Hindlimb muscle (tissue), 1 donor: ENCODE measurements around the gene HCK. TPM values are rescaled to one million over a fixed set of nuclear protein-coding genes. Genes with fewer than 3 reads are reported as not detected.
"Not testable (repeated sequence)": the region's sequence is repeated elsewhere in the genome, so short reads cannot be mapped to it uniquely, and the experiment has no call there.

Experiments
- DNase-seq: peaks from one replicate; pipeline ENCODE4 v3.0.0-alpha.2; 2013
- polyA plus RNA-seq: library from polyadenylated mRNA; unstranded; fragments of 120-200 nt; gene quantifications from one replicate; pipeline ENCODE4 v1.2.1, GENCODE V29; 2013; ENCODE audit not compliant: insufficient read length

Gene HCK
- polyA plus RNA-seq, 1 donor = 5.0 TPM

- DNase-seq = no peak
Observed at GRCh38 chr20:32029561-32029960, 22.5 kb upstream of the HCK start.

DNA sequence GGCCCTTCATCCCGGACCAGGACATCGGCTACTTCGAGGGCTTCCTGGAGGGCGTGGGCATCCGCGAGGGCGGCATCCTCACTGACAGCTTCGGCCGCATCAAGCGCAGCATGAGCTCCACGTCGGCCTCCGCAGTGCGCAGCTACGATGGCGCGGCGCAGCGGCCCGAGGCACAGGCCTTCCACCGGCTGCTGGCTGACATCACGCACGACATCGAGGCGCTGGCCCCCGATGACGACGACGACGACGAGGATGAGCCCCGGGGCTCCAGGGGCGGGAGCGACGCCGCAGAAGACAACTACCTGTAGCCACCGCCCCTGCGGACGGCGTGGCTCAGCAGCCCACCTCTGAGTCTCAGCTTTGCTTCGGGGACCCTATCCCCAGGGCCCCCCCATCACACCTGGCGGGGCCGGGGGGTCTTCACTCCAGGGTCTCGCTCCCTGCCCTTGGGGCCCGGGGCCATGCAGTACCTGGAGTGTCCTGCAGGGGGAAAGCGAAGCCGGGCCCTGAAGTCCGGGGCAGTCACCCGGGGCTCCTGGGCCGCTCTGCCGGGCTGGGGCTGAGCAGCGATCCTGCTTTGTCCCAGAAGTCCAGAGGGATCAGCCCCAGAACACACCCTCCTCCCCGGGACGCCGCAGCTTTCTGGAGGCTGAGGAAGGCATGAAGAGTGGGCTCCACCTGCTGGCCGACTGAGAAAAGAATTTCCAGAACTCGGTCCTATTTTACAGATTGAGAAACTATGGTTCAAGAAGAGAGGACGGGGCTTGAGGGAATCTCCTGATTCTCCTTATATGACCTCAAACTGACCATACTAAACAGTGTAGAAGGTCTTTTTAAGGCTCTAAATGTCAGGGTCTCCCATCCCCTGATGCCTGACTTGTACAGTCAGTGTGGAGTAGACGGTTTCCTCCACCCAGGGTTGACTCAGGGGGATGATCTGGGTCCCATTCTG is 20.8 kb upstream of the HCK start:
- DNase-seq = peak; percentile 64

- no peak for DNase-seq
Observed at GRCh38 chr20:32033316-32033715, 18.7 kb upstream of the HCK start.

DNA sequence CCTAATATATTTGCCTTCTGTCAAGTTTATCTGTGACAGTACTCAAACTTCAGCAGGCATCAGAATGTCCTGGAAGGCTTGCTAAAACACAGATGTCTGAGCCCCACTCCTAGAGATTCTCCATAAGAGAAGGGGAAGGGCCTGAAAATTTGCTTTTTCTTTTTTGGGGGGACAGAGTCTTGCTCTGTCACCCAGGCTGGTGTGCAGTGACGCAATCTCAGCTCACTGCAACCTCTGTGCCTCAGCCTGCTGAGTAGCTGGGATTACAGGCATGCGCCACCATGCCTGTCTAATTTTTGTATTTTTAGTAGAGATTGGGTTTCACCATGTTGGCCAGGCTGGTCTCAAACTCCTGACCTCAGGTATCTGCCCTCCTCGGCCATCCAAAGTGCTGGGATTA is 18.3 kb upstream of the HCK start:
- not testable (repeated sequence) for DNase-seq

- DNase-seq = no peak
Observed at GRCh38 chr20:32034581-32035425, 17.2 kb upstream of the HCK start.

DNA sequence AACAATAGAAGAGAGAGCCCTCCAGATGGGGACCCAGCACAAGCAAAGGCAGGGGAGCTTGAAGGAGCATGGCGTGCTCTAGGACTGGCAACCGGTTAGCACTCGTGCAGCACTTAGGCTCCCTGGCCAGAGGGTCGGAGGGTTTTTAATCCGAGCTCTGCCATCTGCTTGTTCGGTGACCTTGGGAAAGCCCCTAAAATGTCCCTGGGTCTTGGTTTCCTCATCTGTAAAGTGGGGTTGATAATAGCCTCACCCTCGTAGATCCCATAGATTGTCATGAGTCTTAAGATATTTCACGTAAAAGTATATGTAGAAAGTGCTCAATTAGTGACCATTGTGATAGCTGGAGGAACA is 16.6 kb upstream of the HCK start:
- no peak for DNase-seq

DNA sequence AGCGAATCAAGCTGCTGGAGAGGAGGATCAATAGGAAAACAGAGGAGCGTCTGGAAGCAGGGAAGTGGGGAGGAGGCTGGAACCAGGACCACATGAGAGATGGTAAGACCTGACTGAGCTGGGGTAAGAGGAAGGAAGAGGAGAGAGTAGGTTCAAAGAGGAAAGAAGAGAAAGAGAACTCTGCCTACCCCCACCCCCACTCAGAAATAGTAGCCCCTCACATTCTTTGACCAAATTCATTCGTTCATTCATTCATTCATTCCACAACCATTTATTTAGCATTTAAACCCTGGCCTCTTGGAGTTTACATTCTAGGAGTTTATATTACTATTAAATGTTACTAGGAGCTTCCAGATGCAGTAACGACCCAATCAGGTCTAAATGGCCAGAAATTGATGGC is 15.8 kb upstream of the HCK start:
- no peak for DNase-seq

GRCh38 chr20:32036716-32037485 is 15.1 kb upstream of the HCK start:
- no peak for DNase-seq

- no peak for DNase-seq
Observed at GRCh38 chr20:32037929-32038328, 14.1 kb upstream of the HCK start.

DNA sequence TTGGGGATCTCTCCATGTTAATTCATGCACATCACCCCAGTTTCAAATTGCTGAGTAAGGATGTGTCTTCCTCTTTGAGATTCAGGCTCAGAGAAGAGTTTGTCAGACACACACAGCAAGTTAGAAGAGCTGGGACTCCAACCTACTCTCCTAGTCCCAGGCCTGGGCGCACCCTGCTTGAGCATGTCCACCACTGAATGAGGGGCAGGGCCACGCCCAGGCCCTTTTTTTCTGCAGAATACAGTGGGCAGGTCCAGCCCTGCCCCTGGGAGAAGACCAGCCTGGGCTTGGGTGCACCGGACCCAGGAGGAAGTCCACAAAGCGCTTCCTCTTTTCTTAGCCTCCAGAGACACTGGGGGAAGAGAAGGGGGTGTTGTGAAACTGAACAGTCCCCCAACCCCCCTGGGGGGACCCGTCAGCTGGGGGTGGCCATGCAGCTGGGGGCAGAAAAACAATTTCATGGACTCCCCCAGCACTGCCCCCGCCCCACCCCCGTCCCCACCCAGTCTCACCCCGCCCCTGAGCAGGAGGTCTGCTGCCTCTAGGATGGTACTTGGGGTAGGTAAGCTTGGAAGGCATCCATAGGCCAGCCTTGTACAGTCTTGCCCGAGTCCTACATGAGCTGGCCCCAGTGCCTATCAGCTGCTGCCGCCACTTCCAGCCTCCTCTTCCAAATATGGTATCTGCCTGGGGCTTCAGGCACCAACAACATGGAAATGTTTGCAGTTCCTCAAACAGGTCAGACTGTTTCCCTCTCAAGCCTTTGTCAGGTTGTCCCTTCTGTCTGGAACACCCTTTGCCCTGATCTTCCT is 11.7 kb upstream of the HCK start:
- DNase-seq = no peak

DNA sequence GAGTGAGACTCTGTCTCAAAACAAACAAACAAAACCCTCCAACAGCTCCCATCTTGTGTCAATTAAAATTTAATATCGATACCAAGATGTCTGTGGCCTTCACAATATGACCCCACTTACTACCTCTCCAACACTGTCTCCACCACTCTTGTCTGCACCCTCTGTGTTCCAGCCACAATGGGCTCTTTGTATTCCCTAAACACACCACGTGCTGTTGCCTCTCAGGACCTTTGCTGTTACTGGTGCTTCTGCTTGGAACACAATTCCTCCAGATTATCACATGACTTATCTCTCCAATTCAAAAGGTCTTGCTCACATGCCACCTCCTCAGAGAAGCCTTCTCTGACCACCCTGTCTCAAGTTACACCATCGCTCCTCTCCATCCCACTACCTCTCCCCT is 6.0 kb upstream of the HCK start:
- no peak for DNase-seq

GRCh38 chr20:32050324-32050841 is 1.7 kb upstream of the HCK start:
- DNase-seq = no peak

GRCh38 chr20:32050851-32051556 is 1.0 kb upstream of the HCK start:
- no peak for DNase-seq

DNA sequence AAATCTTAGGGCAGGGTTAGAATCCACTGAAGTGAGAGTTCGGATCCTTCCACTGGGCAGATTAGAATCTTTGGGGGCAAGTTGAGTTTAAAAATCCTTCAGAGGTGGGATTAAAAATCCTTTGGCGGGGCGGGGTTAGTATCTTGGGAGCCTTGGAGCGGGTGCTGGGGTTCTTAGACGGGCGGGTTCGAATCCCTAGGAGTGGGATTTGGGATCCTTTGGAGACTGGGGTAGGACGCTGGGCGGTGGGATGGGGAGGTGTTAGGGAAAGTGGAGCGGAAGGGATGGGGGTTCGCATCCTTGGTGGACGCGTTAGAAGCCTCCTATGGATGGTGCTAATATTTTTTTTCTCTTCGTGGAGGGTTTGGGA is 337 bp upstream of the HCK start:
- DNase-seq = no peak

- DNase-seq = no peak
Observed at GRCh38 chr20:32052778-32053362, 828 bp downstream of the HCK start.

DNA sequence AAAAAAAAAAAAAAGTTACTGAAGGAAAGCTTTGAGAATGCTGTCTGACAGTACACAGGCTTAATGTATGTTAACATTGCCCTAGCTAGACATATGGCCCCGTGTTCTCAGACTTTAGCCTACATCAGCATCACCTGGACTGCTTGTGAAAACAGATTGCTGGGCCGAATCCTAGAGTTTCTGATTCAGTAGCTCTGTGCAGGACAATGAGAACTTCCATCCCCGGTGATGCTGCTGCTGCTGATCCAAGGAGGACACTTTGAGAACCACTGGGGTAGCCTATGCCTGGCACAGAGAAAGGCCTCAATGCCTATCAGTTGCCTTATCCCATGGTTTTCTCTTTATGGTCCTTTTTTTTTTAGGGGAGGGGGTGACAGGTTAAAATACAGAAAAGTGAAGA is 1.6 kb downstream of the HCK start:
- no peak for DNase-seq

- DNase-seq = no peak
Observed at GRCh38 chr20:32056708-32057483, 4.9 kb downstream of the HCK start.

- no peak for DNase-seq
Observed at GRCh38 chr20:32057656-32058184, 5.7 kb downstream of the HCK start.

GRCh38 chr20:32059189-32059588 is 7.1 kb downstream of the HCK start:
- no peak for DNase-seq

GRCh38 chr20:32062776-32063170 is 10.7 kb downstream of the HCK start:
- peak; percentile 33 for DNase-seq
